Activated naive CD8-positive, alpha-beta T cell treated with anti-CD3 and anti-CD28 coated beads, Interleukin-2, amount 50 U/mL, for 16 hours (primary cell): ENCODE results near the gene GALNT9.
"Not testable (repeated sequence)": the region's sequence is repeated elsewhere in the genome, so short reads cannot be mapped to it uniquely, and the experiment has no call there.

Source experiments
- DNase-seq: peaks from one replicate; pipeline ENCODE4 v3.0.0-alpha.2; 2020; ENCODE audit warnings: low read depth, low spot score

GALNT9 gene

GRCh38 chr12:132313182-132313581 is 16.2 kb downstream of the GALNT9 start:
- no peak for DNase-seq

- DNase-seq: no peak
Measured at GRCh38 chr12:132312516-132312915, 16.9 kb downstream of the GALNT9 start.

- no peak for DNase-seq
Measured at GRCh38 chr12:132311201-132311915, 18.0 kb downstream of the GALNT9 start.

GRCh38 chr12:132310181-132311040 is 19.0 kb downstream of the GALNT9 start:
- no peak for DNase-seq

GRCh38 chr12:132309596-132310086 is 19.7 kb downstream of the GALNT9 start:
- DNase-seq: no peak

GRCh38 chr12:132308853-132309595 is 20.4 kb downstream of the GALNT9 start:
- DNase-seq: no peak

GRCh38 chr12:132307976-132308852 is 21.2 kb downstream of the GALNT9 start:
- no peak for DNase-seq

- DNase-seq: no peak
Measured at GRCh38 chr12:132306885-132307191, 22.6 kb downstream of the GALNT9 start.

- DNase-seq: no peak
Measured at GRCh38 chr12:132305991-132306884, 23.2 kb downstream of the GALNT9 start.

- no peak for DNase-seq
Measured at GRCh38 chr12:132305560-132305966, 23.8 kb downstream of the GALNT9 start.

- not testable (repeated sequence) for DNase-seq
Measured at GRCh38 chr12:132304866-132305265, 24.5 kb downstream of the GALNT9 start.

- not testable (repeated sequence) for DNase-seq
Measured at GRCh38 chr12:132303853-132304373, 25.5 kb downstream of the GALNT9 start.

GRCh38 chr12:132302466-132303358 is 26.7 kb downstream of the GALNT9 start:
- no peak for DNase-seq

- no peak for DNase-seq
Measured at GRCh38 chr12:132300789-132301722, 28.3 kb downstream of the GALNT9 start.

- DNase-seq: no peak
Measured at GRCh38 chr12:132296063-132296462, 33.3 kb downstream of the GALNT9 start.

GRCh38 chr12:132295561-132295960 is 33.8 kb downstream of the GALNT9 start:
- DNase-seq: not testable (repeated sequence)

GRCh38 chr12:132295101-132295526 is 34.3 kb downstream of the GALNT9 start:
- no peak for DNase-seq
